Stimulated activated CD4-positive, alpha-beta T cell treated with anti-CD3 and anti-CD28 coated beads, Interleukin-1b, Interleukin-23, amount 100 ng/mL, for 24 hours (primary cell): ENCODE data around the gene ZNF740.
A peak's percentile ranks its signal among the peaks of the same experiment; 100 is the strongest.
"Not testable (repeated sequence)": the region's sequence is repeated elsewhere in the genome, so short reads cannot be mapped to it uniquely, and the experiment has no call there.

ENCODE experiments used
- DNase-seq, 4 experiments: peaks; one replicate each; pipeline ENCODE4 v3.0.0-alpha.2; 2020; ENCODE audit warnings: low read depth in 4 of 4, low spot score in 1 of 4

Gene ZNF740

GRCh38 chr12:53172352-53172751 lies 8.2 kb upstream of the ZNF740 start:
- DNase-seq, result no peak

- no peak for DNase-seq
These were observed 7.3 kb upstream of the ZNF740 start for GRCh38 chr12:53173085-53173715.

DNA sequence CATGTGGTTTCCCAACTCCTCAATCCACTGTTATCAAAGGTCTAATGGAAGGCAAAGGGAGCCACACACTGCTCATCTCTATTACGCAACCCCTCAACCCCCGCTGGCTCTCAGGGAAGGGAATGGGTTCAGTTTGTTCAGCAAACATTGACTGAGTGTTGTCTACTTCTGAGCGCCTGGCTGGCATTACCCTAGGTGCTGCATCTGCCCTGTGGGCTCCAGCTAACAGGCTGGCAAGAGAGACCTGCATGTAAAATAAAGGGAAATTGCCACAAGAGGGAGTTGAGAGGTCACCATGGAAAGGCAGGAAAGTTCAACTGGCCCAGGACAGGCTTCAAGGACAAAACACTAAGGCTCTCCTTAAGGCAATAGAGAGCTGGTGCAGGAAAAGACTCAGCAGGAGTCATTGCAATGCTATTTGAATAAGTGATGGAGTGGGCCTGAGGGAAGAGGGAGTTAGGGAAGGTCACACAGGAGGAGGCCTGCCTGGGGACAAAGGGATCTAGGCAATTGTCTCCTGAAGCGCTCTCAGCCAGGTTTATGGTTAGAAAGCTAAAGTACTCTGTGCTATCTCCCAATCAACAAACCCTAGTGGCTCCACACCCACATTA lies 5.5 kb upstream of the ZNF740 start:
- DNase-seq, result no peak

GRCh38 chr12:53176750-53177149 lies 3.8 kb upstream of the ZNF740 start:
- no peak for DNase-seq

DNA sequence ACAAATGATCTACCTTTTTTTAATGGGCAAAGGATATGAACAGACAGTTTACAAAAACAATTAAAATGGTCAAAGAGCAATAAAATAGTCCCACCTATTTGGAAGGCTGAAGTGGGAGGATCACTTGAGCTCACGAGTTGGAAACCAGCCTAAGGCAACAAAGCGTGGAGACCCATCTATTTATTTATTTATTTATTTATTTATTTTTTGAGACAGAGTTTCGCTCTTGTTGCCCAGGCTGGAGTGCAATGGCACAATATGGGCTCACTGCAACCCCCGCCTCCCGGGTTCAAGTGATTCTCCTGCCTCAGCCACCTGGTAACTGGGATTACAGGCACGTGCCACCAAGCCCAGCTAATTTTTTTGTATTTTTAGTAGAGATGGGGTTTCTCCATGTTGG lies 3.1 kb upstream of the ZNF740 start:
- not testable (repeated sequence) for DNase-seq

DNA sequence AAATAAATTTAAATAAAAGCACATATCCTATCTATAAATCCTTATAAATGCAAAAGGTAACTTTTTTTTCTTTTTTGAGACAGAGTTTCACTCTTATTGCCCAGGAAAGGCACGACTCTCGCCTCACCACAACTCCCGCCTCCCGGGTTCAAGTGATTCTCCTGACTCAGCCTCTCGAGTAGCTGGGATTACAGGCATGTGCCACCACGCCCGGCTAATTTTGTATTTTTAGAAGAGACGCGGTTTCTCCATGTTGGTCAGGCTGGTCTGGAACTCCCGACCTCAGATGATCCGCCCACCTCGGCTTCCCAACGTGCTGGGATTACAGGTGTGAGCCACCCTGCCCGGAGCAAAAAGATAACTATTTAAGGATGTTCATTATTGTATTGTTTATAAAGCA lies 1.7 kb upstream of the ZNF740 start:
- not testable (repeated sequence) for DNase-seq

DNA sequence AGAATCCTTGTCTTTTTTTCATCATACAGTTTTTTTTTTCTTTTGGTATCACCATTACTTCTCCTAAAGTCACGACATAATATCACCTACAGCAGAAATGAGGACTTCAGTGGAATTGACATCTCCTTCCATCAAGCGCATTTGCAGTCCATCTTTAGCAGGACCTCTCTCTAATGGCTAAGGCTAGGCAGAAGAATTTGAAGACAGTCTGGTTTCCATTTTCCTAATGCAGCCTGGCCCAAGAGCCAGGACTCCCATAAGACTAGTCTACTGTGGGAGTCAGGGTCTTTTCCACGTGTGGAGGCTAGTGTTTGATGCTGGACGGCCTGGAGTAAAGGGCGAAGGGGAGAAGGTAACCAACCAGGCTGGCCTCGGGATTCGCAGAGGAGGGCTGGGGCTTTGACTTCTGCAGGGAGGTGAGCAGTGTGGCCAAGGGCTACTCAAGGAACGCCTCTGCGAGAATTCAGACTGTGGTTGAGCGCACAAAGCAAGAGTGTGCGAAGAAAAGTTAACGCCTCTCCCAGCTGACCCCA lies 769 bp upstream of the ZNF740 start:
- DNase-seq, result no peak

- peak; percentile 45 to 72 (median 60) for DNase-seq
These were observed 566 bp downstream of the ZNF740 start for GRCh38 chr12:53180931-53181645.

DNA sequence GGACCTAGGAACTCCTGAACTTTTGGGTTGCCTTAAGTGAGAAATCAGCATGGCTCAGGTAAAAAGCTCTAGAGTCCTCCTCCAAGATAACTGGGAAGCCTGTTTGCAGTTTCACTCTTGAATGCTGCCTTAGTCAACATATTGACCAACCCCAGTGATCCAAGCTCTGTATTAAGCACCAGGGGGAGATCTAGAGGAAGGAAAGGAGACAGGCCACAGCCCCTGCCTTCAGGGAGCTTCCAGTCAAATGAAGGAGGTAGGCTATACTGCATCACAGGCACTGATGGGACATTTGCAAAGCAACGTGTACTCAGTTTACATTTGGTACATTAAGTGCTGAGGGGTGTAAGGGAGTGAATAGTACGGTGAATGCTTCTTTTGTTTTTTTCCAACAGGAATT lies 1.4 kb downstream of the ZNF740 start:
- DNase-seq, result no peak

DNA sequence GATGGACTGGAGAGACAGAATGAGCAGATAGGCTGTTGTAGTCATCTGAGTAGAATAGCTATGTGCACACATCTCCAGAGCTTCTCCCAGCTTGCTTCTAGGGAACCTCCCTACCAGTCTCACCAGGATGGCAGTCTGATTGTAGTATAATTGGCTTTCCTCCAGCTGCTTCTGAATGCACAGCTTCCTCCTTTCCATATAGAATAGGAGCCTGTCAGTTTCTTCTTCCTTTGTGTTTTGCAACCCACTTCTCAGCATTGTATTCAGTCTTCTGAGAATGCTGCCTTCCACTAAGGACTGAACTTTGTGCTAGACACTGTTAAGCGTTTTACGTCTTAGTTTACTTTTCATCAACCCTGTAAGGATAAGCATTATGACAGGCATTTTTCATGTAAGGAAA lies 2.4 kb downstream of the ZNF740 start:
- DNase-seq, result no peak

- no peak for DNase-seq
These were observed 4.3 kb downstream of the ZNF740 start for GRCh38 chr12:53184828-53185227.

DNA sequence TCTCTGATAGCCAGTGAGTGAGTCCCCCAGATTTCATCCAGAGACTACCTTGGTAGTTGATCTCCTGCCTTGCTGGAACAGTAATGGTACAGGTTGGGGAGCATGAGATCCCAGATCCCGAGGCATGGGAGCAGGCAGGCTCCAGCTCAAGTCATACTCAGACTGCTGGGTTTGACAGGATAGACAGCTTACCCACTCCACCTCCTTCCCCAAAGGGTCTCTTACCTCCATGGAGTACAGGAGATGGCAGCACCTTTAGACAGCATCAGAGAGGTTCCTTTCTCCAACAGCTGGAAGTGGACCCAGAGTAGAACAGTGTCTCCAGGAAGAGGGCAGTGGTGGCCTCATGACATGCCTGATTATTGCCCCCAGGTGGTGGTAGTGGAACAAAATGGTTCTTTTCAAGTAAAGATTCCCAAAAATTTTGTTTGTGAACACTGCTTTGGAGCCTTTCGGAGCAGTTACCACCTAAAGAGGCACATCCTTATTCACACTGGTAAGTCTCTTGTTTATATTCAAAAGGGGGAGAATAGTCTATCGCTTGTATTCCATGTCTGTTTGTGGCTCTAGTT lies 5.1 kb downstream of the ZNF740 start:
- DNase-seq, result no peak

- DNase-seq, result no peak
These were observed 6.2 kb downstream of the ZNF740 start for GRCh38 chr12:53186745-53187144.

DNA sequence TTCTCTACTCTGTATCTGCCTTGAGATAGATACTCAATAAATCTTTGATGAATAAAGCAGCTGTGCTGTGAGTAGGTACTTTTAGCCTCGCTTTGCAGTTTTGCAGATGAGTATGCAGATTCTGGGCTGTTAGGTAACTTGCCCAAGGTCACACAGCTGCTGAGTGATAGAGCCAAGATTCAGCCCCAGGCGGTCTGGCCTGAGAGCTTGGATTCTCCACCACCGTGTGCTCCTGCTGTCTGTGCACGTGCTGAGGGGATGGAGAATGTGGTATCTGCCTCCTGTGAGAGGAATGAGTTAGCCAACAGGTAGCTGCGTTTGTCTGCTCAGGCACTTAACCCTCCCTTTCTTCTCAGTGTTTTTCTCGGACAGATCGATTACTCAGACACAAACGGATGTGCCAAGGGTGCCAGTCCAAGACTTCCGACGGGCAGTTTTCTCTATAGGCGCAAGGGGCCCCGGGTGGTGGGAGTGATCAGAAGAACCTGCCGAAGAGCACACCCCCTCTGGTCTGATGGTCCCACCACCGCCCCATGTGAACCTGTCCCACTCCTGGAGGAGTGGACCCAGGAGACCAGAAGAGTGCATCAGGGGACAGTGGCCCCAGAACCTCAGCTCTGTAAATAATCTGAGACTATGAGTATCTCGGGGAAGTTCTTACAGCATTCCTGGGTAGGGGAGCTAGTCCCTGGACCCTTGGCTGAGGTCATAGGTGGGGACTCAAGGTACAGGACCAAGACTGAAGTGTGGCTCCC lies 6.8 kb downstream of the ZNF740 start:
- no peak for DNase-seq

DNA sequence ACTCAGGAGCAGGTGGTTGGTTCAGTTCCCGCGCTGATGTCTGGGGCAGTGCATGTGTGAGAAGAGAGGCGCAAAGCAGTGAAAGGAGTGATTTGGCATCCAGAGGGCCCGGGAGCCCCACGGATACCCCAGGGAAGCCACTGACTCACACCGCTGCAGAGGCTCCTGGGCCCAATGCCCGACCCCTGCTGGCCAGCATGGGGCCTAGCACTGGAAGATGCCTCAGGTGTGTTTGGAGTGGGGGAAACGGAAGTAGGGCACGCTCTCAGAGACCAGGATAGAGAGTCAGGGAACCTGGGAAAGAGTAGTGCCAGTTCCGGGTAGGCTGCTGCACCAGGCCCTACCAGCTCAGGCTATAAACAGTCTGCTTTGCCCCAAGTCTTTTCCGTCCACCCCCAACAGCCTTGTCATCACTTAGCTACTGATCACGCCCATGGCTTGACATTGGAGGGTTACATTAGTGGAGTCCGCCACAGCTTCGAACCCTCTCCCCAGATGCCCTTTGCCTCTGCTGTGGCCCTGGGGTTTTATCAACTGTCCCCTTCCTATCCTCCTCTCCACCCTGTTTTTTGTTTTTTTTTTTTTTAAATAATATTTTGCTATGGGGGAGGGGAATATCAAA lies 9.7 kb downstream of the ZNF740 start:
- DNase-seq, result peak in 1 of 4 experiments; percentile 38

- DNase-seq, result no peak
These were observed 10.8 kb downstream of the ZNF740 start for GRCh38 chr12:53191096-53191884.

- no peak for DNase-seq
These were observed 11.5 kb downstream of the ZNF740 start for GRCh38 chr12:53191885-53192530.

DNA sequence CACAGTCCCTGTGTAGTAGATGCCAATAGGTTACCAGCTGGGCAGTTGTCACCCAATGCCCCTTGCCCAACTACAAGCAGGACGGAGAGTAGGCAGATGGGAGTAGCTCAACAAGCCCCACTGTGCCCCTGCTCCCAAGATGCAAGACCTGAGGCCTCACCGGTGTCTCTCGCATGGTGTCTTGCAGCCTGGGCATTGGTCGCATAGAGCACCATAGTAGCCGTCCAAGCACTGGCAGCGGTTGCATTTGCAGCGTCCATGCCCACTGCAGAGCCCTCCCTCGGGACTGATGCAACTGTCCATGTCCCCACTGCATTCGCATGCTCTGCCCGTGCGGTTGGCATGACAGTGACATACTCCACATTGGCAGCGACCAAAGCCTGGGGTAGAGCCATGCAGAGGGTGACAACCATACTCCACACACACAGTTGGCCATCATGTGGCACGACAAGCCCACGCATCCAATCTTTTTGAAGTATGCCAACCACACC lies 12.1 kb downstream of the ZNF740 start:
- DNase-seq, result no peak

DNA sequence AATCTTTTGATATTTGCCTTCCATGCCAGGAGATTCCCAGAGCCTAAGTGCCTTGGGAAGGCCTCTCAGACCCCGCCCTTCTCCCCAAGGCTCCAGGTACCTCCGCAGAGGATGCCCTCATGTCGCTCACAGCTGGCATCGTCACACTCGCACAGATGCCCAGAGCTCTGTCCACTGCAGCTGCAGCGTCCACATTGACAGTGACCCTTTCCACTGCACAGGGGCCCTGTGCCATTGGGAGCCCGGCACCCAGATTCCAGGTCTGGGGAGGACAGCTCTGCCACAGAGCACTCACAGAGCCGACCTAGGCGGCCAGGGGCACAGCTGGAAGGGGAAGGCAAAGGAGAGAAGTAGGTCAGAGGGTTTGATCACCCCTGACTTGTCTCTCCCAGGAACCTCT lies 12.5 kb downstream of the ZNF740 start:
- no peak for DNase-seq
